ENCODE results near the gene INTS2. TPM values are rescaled to one million over a fixed set of nuclear protein-coding genes. Genes with fewer than 3 reads are reported as not detected.

INTS2 gene
- total RNA-seq, 1 experiment from 2014 or later, result 20.8 TPM

- H3K4me1 Mint-ChIP-seq, result peaks cover 6% of the 10 kb centered on the region in 2 experiments
- H3K27ac Mint-ChIP-seq, result peak overlapping the region in 1 of 3 experiments; percentile 28; a peak in 2 of 7 replicates
- no CpG with 5 or more reads among the region's 7 CpGs for WGBS (ENCODE audit: extremely low coverage, insufficient read length, low lambda C conversion rate)
These were observed 46.3 kb upstream of the INTS2 start for GRCh38 chr17:61974115-61974514.

More at GRCh38 chr17:61974115-61974514, 46.3 kb upstream of the INTS2 start:
- H3T11ph ChIP-seq (ENCODE audit: low read length), result no peak overlapping the region
- H3K23me2 ChIP-seq (ENCODE audit: insufficient read length, low read depth, low read length, poor library complexity, severe bottlenecking), result no peaks in the 10 kb centered on the region
- H4K91ac ChIP-seq (ENCODE audit: insufficient read length, low read depth, low read length), result no peak overlapping the region
- H3K4ac ChIP-seq (ENCODE audit: low read depth, low read length), result no peak overlapping the region
- H2AFZ ChIP-seq (ENCODE audit: low read length), result no peak overlapping the region
- H3K27me3 Mint-ChIP-seq (ENCODE audit: low read depth), result no peaks in the 10 kb centered on the region
- H4K20me1 ChIP-seq (ENCODE audit: control insufficient read depth, insufficient read depth, insufficient read length), result no peaks in the 10 kb centered on the region
- TF ChIP-seq CTCF (conservative IDR thresholded peaks at IDR 0.05), result no peak
- DNase-seq, result no peak
- no peak overlapping the region for H2BK12ac ChIP-seq (ENCODE audit: insufficient read length, low read depth, low read length)
- no peaks in the 10 kb centered on the region for H3K4me1 ChIP-seq (ENCODE audit: insufficient read depth, low read length)
- peaks cover 5% of the 10 kb centered on the region for H3K79me1 ChIP-seq (ENCODE audit: insufficient read depth, low read depth, low read length, poor library complexity, severe bottlenecking)
- no peaks in the 10 kb centered on the region for H3K27me3 ChIP-seq (ENCODE audit: insufficient read depth, low read length)
- no peak overlapping the region for H2BK20ac ChIP-seq (ENCODE audit: low read depth, low read length, poor library complexity, severe bottlenecking)
- no peak overlapping the region for H2BK120ac ChIP-seq (ENCODE audit: low read depth, low read length, poor library complexity, severe bottlenecking)
- H2BK5ac ChIP-seq (ENCODE audit: insufficient read length, low read length), result no peak overlapping the region
- no peak overlapping the region for H2AK5ac ChIP-seq (ENCODE audit: insufficient read length, low read length)
- no peak overlapping the region for H3K4me2 ChIP-seq (ENCODE audit: insufficient read depth, insufficient read length, low read length)
- no peak overlapping the region for H3K56ac ChIP-seq (ENCODE audit: insufficient read length, low read depth, low read length)
- H3K4me3 Mint-ChIP-seq, result no peak overlapping the region; a peak in 1 of 5 replicates
- H3K36me3 Mint-ChIP-seq (ENCODE audit: insufficient read depth in 1 of 3, low read depth in 3 of 3), result peaks cover 29 to 72% (median 59%) of the 10 kb centered on the region in 3 experiments; a peak in 6 of 7 replicates
- H3K14ac ChIP-seq (ENCODE audit: insufficient read depth, low read length), result no peak overlapping the region
- no peak overlapping the region for H3K9ac ChIP-seq (ENCODE audit: extremely low read depth, insufficient read length, low read length)
- H3K9me3 Mint-ChIP-seq, result no peaks in the 10 kb centered on the region
- H3K27ac ChIP-seq (ENCODE audit: insufficient read length, low read depth, low read length), result no peak overlapping the region
- H3K9me3 ChIP-seq (ENCODE audit: control insufficient read depth, low read depth, low read length), result no peaks in the 10 kb centered on the region
- H3K18ac ChIP-seq (ENCODE audit: insufficient read length, low read depth, low read length), result no peak overlapping the region
- H3K79me2 ChIP-seq (ENCODE audit: insufficient read depth, low read length), result no peaks in the 10 kb centered on the region; the same call in 1 of the 2 replicates
- H3K23ac ChIP-seq (ENCODE audit: insufficient read length, low read depth, low read length), result no peak overlapping the region
- no peak overlapping the region for H4K5ac ChIP-seq (ENCODE audit: insufficient read length, low read depth, low read length)
- H2BK15ac ChIP-seq (ENCODE audit: low read depth, low read length), result no peak overlapping the region
- no peak overlapping the region for H4K8ac ChIP-seq (replicated peaks; ENCODE audit: insufficient read length, low read depth, low read length)
